GM12865 (cell line): Measurements from ENCODE around the gene FOXRED2.

Experiments
- DNase-seq: peaks from one replicate; pipeline ENCODE4 v3.0.0; 2010; ENCODE audit warnings: low read depth
- H3K4me3 ChIP-seq: 2 replicates; pipeline ENCODE4 v1.5.1; 2011; ENCODE audit warnings: mild to moderate bottlenecking, low read depth, low read length, control low read depth
- TF ChIP-seq, protein P1 (sequence below): IDR thresholded peaks from 2 replicates; pipeline ENCODE4 v1.5.1; 2011; ENCODE audit warnings: low read length, control low read depth, low read depth, inconsistent platforms; ENCODE audit not compliant: insufficient read depth; ENCODE audit errors: missing control alignments

The FOXRED2 gene

DNA sequence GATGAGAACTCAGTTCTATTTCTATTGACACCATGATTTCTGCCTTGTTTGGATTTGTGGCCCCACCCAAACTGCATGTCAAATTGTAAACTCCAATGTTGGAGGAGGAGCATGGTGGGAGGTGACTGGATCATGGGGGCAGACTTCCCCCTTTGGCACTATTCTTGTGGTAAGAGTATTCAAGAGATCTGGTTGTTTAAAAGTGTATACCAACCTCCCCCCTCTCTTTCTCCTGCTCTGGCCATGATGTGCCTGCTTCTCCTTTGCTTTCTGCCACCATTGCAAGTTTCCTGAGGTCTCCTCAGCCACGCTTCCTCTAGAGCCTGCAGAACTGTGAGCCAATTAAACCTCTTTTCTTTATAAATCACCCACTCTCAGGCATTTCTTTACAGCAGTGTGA, 7.9 kb upstream of the FOXRED2 start:
- TF ChIP-seq, protein P1, sequence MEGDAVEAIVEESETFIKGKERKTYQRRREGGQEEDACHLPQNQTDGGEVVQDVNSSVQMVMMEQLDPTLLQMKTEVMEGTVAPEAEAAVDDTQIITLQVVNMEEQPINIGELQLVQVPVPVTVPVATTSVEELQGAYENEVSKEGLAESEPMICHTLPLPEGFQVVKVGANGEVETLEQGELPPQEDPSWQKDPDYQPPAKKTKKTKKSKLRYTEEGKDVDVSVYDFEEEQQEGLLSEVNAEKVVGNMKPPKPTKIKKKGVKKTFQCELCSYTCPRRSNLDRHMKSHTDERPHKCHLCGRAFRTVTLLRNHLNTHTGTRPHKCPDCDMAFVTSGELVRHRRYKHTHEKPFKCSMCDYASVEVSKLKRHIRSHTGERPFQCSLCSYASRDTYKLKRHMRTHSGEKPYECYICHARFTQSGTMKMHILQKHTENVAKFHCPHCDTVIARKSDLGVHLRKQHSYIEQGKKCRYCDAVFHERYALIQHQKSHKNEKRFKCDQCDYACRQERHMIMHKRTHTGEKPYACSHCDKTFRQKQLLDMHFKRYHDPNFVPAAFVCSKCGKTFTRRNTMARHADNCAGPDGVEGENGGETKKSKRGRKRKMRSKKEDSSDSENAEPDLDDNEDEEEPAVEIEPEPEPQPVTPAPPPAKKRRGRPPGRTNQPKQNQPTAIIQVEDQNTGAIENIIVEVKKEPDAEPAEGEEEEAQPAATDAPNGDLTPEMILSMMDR = no peak
- no peak for DNase-seq
- H3K4me3 ChIP-seq = no peak overlapping the region

DNA sequence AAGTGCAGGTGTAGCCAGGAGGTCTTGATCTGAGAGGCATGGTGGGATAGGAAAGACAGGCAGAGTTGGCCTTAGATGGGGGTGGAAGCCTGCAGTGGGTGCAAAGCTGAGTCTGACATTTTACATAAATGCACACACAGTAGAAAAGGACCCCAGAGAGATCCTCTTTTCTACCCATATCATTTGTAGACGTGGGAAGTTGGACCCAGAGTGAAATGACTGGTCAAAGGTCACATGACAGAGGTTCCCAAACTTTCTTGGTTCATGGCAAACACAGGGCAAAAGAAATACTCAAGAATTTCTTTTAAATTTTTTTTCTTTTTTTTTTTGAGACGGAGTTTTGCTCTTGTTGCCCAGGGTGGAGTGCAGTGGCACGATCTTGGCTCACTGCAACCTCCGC, 6.2 kb upstream of the FOXRED2 start:
- TF ChIP-seq, protein P1 = no peak
- H3K4me3 ChIP-seq = no peak overlapping the region
- no peak for DNase-seq

DNA sequence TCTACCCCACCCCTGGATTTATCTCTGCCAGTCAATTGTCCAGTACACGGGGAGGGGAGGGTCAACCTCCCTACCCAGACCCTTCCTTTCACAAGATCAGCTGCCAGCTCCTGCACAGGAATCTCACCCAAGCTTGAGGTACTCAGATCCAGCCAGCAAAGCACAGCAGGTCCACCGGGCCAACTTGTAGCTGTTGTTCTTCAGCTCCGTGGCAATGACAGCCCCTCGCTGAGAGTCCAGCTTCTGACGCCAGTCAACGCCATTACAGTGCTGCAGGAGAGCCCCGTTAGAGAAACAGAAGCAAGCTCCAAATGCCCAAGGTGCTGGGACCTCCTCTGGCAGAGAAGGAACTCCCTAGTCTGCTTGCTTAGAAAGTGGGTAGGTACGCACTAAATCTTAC, 5.5 kb upstream of the FOXRED2 start:
- no peak overlapping the region for H3K4me3 ChIP-seq
- TF ChIP-seq, protein P1 = no peak
- DNase-seq = no peak

DNA sequence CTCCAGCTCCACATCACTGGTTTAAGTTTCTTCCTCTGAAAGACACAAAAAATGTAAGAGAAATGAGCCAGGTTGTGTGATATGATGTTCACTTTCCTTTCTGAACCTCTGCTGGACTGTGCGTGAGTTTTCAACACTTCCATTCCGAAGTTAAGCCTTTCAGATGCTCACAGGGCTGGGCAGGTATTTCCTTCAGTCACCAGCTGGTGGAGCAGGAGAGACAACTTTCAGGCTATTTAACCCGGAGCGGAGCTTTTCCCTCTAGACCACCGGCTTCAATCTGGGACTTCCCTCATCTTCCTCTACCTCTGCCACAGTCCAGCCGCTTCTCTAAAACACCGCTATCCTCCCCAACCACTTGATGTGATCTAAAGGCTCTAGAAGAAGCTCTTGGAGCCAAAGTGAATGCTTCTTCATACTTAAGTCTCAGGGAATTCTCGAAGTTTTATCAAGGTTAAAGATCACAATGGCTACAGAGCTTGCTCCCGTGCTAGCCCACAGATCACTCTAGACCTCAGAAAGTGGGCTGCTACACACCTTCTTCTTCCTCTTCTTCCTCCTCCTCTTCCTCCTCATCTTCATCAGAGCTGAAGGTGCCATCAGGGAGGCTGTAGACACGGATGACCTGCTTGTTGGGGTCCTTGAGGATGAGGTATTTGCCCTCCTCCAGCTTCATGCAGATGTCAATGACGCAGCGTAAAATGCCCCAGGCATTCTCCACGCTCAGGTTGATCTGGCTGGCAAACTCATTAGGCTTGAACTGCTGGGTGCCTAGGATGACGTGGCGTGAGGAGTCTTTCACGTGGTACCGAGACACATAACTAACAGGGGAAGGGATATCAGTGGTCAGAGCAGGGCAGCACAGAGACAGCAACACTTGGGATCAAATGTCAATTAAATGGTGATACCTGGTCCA, 4.4 kb upstream of the FOXRED2 start:
- H3K4me3 ChIP-seq = no peak overlapping the region
- TF ChIP-seq, protein P1 = peak; percentile 54
- peak; percentile 60 for DNase-seq

DNA sequence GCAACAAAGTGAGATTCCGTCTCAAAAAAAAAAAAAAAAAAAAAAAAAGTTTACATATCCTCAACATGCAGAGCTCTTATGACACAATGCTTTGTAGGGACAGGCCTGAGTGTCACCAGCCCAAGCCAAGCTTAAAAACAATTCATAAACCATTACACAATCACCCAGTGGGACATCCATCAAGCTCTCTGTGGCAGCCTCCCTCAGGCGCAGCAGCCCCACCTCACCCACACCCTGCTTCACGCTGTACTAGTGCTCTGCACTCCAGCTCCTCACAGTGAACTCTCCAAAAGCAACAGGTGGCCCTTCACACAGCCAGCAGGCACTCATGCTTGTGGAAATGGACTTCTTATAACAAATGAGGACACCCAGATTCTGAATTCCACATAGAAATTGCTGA, 3.5 kb upstream of the FOXRED2 start:
- H3K4me3 ChIP-seq = no peak overlapping the region
- no peak for DNase-seq
- TF ChIP-seq, protein P1 = no peak

DNA sequence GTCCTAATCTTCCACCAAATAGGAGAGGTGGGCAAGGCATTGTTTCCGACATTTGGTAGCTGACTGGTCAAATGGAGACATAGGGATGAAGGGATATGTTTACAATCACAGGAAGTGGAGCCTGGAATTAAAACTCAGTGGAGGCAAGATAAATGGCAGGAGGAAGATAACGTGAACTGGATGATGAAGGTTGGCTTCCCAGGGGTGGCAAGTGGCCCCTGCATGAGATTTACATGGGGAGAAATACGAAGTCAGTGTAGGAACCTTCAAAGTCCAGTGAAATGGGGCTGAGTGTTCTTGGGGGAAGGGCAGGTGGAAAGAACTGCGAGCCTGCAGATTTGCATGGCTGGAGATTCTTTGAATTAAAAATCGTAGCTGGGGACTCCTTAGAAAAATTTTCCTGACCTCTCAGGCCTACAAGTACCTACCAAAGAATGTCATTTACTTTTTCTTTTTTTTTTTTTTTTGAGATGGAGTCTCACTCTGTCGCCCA, 724 bp upstream of the FOXRED2 start:
- TF ChIP-seq, protein P1 = no peak
- H3K4me3 ChIP-seq = peak overlapping the region; percentile 74

More for the DNA sequence above, 724 bp upstream of the FOXRED2 start:
- DNase-seq = no peak
